NCI-H1417 treated with DMSO at 0.1 percent for 48 hours (cell line): Measurements from ENCODE around the gene UGT1A4.

Experiments
- DNase-seq: peaks from one replicate; lab custom pipeline; 2025; lab: John Stamatoyannopoulos, UW

Gene UGT1A4

DNA sequence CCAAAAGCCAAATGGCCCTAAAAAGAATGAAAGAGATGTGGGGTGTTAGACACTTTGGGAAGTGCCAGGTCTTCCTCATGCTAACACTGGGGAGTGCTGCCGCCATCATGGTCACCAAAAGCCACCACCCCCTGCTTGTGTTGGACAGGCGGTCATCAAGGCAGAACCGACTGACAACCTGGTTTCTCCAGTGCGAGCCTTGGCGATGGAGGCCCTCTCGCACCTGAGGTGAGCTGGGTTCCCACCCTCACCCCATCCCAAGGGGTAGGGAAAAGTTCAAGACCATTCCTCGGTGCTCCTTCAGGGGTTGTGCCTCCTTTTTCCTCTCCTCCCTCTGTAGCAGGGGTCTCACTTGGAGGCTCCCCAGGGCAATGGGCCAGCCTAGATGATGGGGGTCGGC is 93.2 kb downstream of the UGT1A4 start:
- DNase-seq: no peak

DNA sequence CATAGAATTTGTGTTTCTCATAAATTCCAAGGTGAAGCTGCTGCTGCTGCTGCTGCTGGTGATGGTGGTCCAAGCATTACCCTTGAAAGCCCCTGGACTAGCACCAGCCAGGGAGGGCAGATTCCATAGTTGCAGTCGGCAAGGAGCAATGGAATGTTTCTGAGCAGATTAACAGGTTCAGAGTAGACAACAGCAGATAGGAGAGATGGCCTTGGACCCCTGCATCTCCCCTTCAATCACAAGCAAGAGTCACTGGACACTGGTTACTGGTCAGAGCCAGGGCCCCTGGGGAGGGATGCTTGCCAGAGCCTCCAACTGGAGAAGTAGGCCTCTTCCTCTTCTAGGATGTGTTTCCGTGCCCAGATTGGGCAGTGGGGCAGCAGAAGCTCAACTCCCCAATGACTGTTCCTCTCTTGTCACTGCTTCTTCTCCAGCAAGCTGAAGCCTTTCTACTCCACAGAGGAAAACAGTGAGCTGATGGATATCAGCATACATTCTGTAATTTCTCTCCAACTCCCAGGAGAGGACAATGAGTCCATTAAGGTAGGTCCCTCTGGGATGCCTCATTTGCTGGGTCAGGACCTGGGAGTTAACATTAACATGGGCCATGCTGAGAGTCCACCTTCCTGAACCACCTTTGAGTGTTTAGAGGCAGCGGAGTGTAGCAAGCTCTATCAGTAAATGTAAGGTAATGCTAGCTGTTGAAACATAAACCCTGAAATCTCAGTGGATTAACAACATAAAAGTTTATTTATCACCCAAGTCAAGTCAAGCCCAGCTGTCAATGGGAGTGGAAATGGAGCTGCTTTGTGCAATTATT is 94.9 kb downstream of the UGT1A4 start:
- DNase-seq: no peak

DNA sequence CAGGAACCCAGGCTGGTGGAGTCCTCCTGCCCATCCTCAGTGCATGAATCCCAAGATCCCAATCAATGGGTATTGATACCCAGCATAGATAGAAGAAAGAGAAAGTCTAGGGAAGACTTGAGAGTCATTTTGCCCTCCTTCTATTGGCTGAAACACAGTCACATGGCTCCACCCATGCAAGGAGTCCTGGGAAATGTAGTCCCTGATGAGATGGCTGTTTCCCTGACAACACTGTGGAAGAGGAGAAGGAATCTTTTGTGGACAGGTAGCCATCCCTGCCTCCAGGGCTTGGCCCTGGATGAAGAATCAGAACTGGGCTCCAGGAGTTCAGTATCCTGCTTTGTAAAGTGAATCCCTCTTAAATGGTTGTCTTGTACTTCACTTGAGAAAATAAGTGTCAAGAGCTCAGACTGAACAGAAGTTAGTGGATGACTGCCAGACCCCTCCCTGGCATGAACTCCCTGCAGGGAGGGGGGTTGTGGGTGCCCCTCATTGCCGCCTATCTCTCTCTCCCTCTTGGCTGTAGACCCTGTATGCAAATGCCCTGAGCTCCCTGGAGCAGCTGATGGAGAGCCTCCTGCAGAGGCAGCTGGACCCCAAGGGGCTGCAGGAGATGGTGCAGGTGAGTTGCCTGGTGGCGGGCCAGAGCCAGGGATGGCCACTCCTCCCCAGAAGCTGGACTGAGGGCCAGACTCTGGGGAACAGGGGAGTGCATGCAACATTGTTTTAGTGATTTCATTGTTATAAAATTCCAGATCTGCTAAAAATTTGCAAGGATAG is 95.7 kb downstream of the UGT1A4 start:
- no peak for DNase-seq

- no peak for DNase-seq
Measured at GRCh38 chr2:233815861-233816260, 97.3 kb downstream of the UGT1A4 start.

- no peak for DNase-seq
Measured at GRCh38 chr2:233816334-233816733, 97.8 kb downstream of the UGT1A4 start.

DNA sequence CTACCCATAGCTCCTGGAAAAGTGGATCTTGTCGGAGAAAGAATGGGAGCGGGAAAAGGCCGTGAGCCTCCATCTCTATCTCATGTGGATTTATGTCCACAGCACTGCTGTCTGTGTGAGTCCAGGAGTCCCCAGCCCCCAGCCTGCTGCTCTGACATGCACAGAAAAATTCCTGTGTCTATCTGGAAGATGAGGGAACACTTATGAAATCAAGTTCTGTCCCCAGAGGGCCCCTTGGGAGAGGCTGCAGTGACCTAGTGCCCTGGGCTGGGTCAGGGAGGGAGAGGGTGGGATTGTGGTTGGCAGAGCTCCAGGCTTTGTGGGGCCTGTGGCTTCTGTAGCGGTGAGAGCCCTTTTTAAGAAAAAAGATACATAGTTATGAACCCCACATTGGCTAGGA is 98.2 kb downstream of the UGT1A4 start:
- DNase-seq: no peak

DNA sequence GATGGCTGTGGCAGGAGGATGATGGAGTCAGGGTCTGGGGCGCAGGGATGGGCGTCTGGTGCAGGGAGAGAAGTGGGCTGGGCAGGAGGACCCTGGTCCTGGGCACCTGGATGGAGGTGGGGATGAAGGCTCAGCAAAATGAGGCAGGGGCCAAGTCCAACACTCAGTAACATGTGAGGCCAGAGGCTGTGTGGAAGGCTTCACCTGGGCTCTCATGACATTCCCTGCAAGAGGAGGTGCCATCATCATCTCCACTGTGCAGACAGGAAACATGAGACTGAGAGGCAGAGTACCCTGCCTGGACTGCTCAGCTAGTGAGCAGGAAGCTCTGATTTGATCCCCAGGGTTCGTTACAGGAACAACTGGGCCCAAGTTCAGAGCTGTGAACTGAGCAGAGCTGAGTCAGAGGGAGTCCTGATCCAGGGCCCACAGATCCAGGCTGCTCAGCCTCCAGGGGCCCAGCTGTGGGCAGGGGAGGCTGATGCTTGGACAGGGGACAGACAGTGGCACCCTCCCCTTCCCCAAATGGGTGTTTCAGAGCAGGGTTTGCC is 98.9 kb downstream of the UGT1A4 start:
- no peak for DNase-seq

GRCh38 chr2:233817995-233818638 is 99.6 kb downstream of the UGT1A4 start:
- DNase-seq: no peak

- DNase-seq: no peak
Measured at GRCh38 chr2:233818639-233819621, 100.4 kb downstream of the UGT1A4 start.

DNA sequence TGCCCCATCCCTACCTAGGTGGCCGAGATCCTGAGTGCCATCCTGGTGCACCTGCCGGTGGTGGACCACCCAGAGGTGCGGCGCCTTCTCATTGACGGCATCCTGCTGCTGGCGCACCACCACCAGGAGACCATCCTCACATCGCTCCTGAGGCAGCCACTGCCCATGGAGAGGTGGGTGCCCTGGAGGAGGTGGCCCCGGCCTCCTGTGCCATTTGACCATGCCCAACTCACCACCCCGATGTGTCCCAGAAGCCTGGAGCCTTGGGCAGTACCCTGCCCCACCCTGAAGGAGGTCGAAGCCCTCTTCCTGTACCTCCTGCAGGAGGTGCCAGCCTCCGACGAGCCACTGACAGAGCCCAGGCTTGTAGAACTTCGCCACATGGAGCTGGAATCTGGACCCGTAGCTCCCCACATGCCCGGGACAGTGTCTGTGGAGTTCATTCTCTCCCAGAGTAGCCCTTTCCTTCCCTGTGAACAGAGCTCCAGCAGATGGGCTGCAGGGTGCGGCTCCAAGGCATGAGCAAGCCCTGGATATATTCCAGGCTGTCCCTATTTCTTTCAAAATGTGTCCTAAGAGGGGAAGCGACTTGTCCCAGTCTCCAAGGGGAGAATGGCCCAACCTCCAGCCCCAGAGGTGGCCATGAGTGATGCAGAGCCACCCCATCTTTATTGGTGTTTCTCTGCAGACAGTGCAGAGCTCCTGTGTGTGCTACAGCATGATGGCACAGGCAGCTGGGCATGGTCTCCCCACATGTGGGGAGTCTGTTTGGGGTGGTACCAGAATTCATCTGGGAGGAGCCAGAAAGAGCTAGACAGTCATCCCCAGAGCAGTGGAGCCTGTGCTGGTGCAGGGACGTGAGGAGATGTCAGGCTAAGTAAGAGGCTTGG is 101.6 kb downstream of the UGT1A4 start:
- DNase-seq: no peak

DNA sequence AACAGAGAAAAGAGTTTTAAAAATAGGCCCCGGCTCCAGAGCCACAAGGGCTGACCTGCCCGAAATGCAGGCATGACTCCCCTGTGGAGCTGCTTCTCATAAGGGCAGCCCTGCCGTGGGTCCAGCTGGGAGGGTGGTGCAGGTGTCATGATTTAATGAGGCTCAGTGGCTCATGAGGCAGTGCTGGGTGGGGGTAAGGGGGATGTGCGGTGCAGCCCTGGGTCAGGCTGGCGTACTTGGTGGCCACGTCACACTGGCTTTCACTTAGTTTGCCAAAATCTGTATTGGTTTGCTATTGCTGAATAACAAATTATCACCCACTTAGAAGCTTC is 102.2 kb downstream of the UGT1A4 start:
- DNase-seq: no peak

- DNase-seq: no peak
Measured at GRCh38 chr2:233821196-233821595, 102.7 kb downstream of the UGT1A4 start.

- DNase-seq: no peak
Measured at GRCh38 chr2:233821709-233822100, 103.2 kb downstream of the UGT1A4 start.

DNA sequence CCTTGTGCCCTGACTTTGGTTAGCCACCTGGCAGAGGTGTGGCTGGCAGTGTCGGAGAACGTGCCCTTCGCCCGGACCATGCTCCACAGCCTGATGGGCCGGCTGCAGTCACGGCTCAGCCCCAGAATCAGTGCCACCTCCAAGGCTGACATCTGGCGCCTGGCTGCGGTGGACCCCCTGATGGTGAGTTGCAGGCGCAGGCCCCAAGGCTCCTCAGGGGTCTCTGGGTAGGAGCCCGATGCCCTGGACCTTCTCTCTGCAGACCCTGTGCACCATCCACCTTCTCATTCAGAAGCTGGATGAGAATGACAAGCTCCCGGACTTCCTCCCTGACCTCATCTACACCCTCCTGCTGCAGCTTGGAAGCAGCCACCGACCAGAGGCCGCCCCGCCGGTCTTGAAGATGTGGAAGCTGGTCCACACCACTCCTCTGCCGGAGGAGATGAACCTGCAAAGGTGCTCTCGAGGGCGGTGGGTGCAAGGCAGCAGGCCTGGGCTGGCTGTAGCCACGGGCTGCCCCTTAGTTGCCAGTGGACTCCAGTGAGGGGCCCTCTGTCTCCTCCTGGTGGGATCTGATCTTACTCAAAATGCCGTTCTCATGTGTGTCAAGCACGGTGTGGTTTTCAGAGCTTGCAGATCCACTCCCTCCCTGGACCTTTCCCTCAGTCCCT is 103.7 kb downstream of the UGT1A4 start:
- DNase-seq: no peak
